HepG2 (cell line): ENCODE measurements around the gene PSRC1. TPM values are rescaled to one million over a fixed set of nuclear protein-coding genes. Genes with fewer than 3 reads are reported as not detected.

Source experiments
- ATAC-seq: fragments of 200-7000 bp; cut with Tn5 transposase; 3 replicates; pipeline ENCODE4 v1.9.1; 2020; ENCODE audit warnings: mild to moderate bottlenecking, moderate library complexity
- BruUV-seq: library from RNA; stranded (reverse); fragments of 400-500 nt; replicated peaks from 2 replicates; lab custom pipeline; 2021; lab: Mats Ljungman, UMichigan
- CTCF ChIA-PET: fragments of 300-600 bp; formaldehyde crosslinking; extraction: SDS; loops from one replicate; lab custom pipeline; 2021; ENCODE audit warnings: low total read pairs, inconsistent platforms, low intra/inter-chr PET ratio; lab: Yijun Ruan, JAX
- POLR2A ChIA-PET: fragments of 350-600 bp; sonication (Branson Sonifier 250); formaldehyde crosslinking; loops from one replicate; lab custom pipeline; 2020; ENCODE audit warnings: antibody characterized with exemption, inconsistent platforms; lab: Yijun Ruan, JAX
- DNase-seq: peaks from one replicate; pipeline ENCODE4 v3.0.0-alpha.2; 2015; ENCODE audit warnings: low spot score
- FAIRE-seq: peaks from 3 replicates; lab custom pipeline; 2011; peaks lifted over from hg19 to GRCh38; lab: Jason Lieb, UNC
- H2AFZ ChIP-seq: one replicate; pipeline ENCODE4 v1.6.1; 2011; ENCODE audit warnings: low read length, inconsistent platforms
- H3K27ac ChIP-seq: fragments of 300-600 bp; 3 replicates; pipeline ENCODE4 v1.8.0; 2011; ENCODE audit warnings: mixed run types, mild to moderate bottlenecking, mixed read lengths, low read length, inconsistent platforms; ENCODE audit not compliant: insufficient read depth; ENCODE audit errors: extremely low read length
- H3K27me3 ChIP-seq, 2 experiments: fragments of 200-600 bp in 1 of 2; 2 replicates in 1 of 2; 3 replicates in 1 of 2; pipeline versions ENCODE4 v1.6.0 to v1.8.0; 2011; ENCODE audit warnings: low read length in 2 of 2, mild to moderate bottlenecking in 2 of 2, moderate library complexity in 2 of 2, inconsistent platforms in 1 of 2; ENCODE audit not compliant: insufficient read depth in 2 of 2, control insufficient read depth in 1 of 2
- H3K36me3 ChIP-seq, 2 experiments: fragments of 200-600 bp in 1 of 2; replicated peaks in 1 of 2; 2 replicates in 1 of 2; 3 replicates in 1 of 2; pipeline versions ENCODE4 v1.5.1 to v1.8.0; 2011; ENCODE audit warnings: low read length in 2 of 2, inconsistent platforms in 1 of 2; ENCODE audit not compliant: insufficient read depth in 2 of 2, control insufficient read depth in 1 of 2
- H3K4me1 ChIP-seq: 2 replicates; pipeline ENCODE4 v1.5.1; 2012; ENCODE audit warnings: low read length, inconsistent platforms; ENCODE audit not compliant: insufficient read depth
- H3K4me2 ChIP-seq: 2 replicates; pipeline ENCODE4 v1.6.0; 2011; ENCODE audit warnings: low read depth, low read length, inconsistent platforms
- H3K4me3 ChIP-seq, 3 experiments: fragments of 200-600 bp in 1 of 3; sonication (generic), shearing (Covaris generic) in 1 of 3; replicated peaks in 1 of 3; 2 replicates each; pipeline ENCODE4 v1.5.1; 2011 to 2016; ENCODE audit warnings: low read length in 3 of 3, inconsistent platforms in 2 of 3, low read depth in 2 of 3, mild to moderate bottlenecking in 2 of 3, control low read depth in 1 of 3, mixed read lengths in 1 of 3; ENCODE audit not compliant: insufficient read depth in 1 of 3
- H3K79me2 ChIP-seq: one replicate; pipeline ENCODE4 v1.6.1; 2011; ENCODE audit warnings: low read length, inconsistent platforms; ENCODE audit not compliant: insufficient read depth
- H3K9ac ChIP-seq: 2 replicates; pipeline ENCODE4 v1.6.0; 2011; ENCODE audit warnings: mild to moderate bottlenecking, low read depth, low read length, inconsistent platforms; ENCODE audit not compliant: insufficient read depth
- H3K9me3 ChIP-seq: 2 replicates; pipeline ENCODE4 v1.5.1; 2012; ENCODE audit warnings: mild to moderate bottlenecking, low read length
- H4K20me1 ChIP-seq: 2 replicates; pipeline ENCODE4 v1.6.0; 2011; ENCODE audit warnings: inconsistent platforms, mild to moderate bottlenecking, low read length, moderate library complexity; ENCODE audit not compliant: insufficient read depth
- CSRNP1 ChIP-seq: sonication (generic); formaldehyde crosslinking; IDR thresholded peaks from 2 replicates; pipeline ENCODE4 v1.8.1; 2023; ENCODE audit warnings: mild to moderate bottlenecking, missing genetic modification reagents
- GFI1 ChIP-seq: sonication (generic); formaldehyde crosslinking; IDR thresholded peaks from 2 replicates; pipeline ENCODE4 v1.5.0; 2020; ENCODE audit warnings: missing genetic modification reagents, mild to moderate bottlenecking, borderline replicate concordance
- MTERF4 ChIP-seq: sonication (generic); formaldehyde crosslinking; IDR thresholded peaks from 2 replicates; pipeline ENCODE4 v1.8.0; 2023; ENCODE audit warnings: mild to moderate bottlenecking, missing genetic modification reagents
- NCOA1 ChIP-seq: sonication (generic); formaldehyde crosslinking; IDR thresholded peaks from 2 replicates; pipeline ENCODE4 v1.9.0; 2021; ENCODE audit warnings: missing genetic modification reagents
- RNF219 ChIP-seq: sonication (generic); formaldehyde crosslinking; IDR thresholded peaks from 2 replicates; pipeline ENCODE4 v1.5.0; 2020; ENCODE audit warnings: mild to moderate bottlenecking, missing genetic modification reagents
- STAT6 ChIP-seq: sonication (generic); formaldehyde crosslinking; IDR thresholded peaks from 2 replicates; pipeline ENCODE4 v1.4.0; 2020; ENCODE audit warnings: missing genetic modification reagents, mild to moderate bottlenecking, borderline replicate concordance
- ZMYM3 ChIP-seq: sonication (generic); formaldehyde crosslinking; IDR thresholded peaks from 2 replicates; pipeline ENCODE4 v1.5.1; 2020; ENCODE audit warnings: mild to moderate bottlenecking, missing genetic modification reagents
- ZNF607 ChIP-seq: sonication (generic); formaldehyde crosslinking; IDR thresholded peaks from 2 replicates; pipeline ENCODE4 v1.5.1; 2020; ENCODE audit warnings: missing genetic modification reagents, mild to moderate bottlenecking, borderline replicate concordance
- ZNF883 ChIP-seq: sonication (generic); formaldehyde crosslinking; IDR thresholded peaks from 2 replicates; pipeline ENCODE4 v1.5.1; 2020; ENCODE audit warnings: mild to moderate bottlenecking, missing genetic modification reagents; ENCODE audit errors: not compliant biosample characterization
- WGBS: methylation state at CpG from one replicate; pipeline ENCODE4 v1.1.6; 2017; ENCODE audit warnings: low lambda C conversion rate; 5-methylcytosine and 5-hydroxymethylcytosine counted together
- in situ Hi-C: cut with HindIII; loops from 2 replicates; pipeline ENCODE4 v1.10.0; 2017; ENCODE audit warnings: low pct_unique_long_range_greater_than_20kb; ENCODE audit not compliant: extremely low pct_ligation_motif_present
- intact Hi-C: fragments of 100-400 bp; cut with micrococcal nuclease; formaldehyde crosslinking; loops from one replicate; pipeline ENCODE4 v1.10.0; 2022; ENCODE audit not compliant: unreplicated experiment
- polyA plus RNA-seq, 8 experiments: library from polyadenylated mRNA; depleted of rRNA in 3 of 8; stranded (reverse) in 7 of 8; unstranded in 1 of 8; fragments of >200 nt; fragmentation: Illumina TruSeq in 4 of 8; extraction: Trizol in 4 of 8; gene quantifications; 2 replicates each; pipeline versions ENCODE4 v1.2.1 to v1.2.3, GENCODE V29; 2011 to 2016; ENCODE audit warnings: low read depth in 4 of 8, missing spikeins in 1 of 8, mixed read lengths in 1 of 8; ENCODE audit not compliant: insufficient read depth in 1 of 8
- total RNA-seq, 5 experiments: library from RNA; depleted of rRNA; stranded (reverse); fragments of >200 nt; fragmentation: Illumina TruSeq; extraction: Trizol; gene quantifications; 2 replicates each; pipeline ENCODE4 v1.2.3, GENCODE V29; 2016; ENCODE audit warnings: low read depth in 1 of 5

PSRC1 gene
- total and polyA plus RNA-seq, 2 of the 13 experiments (the other 11 are each of a cell fraction or from before 2014, with no cell fraction given) = 28.6 to 30.3 TPM

- Histone ChIP-seq H3K79me2 (no peaks in the 10 kb centered on the region), H3K27ac (no peak overlapping the region), H3K9ac (no peak overlapping the region), H3K36me3 (peaks cover 3 to 16% of the 10 kb centered on the region in 2 experiments; a peak in 4 of 5 replicates), H3K4me1 (no peaks in the 10 kb centered on the region), H3K27me3 (no peaks in the 10 kb centered on the region), H3K9me3 (no peaks in the 10 kb centered on the region), H2AFZ (no peak overlapping the region), H3K4me3 (no peak overlapping the region), H3K4me2 (no peak overlapping the region), H4K20me1 (no peaks in the 10 kb centered on the region)
- 50% methylated on average over 2 of the region's 12 CpGs for whole genome bisulfite sequencing
- no TSS peak for BruUV-seq
- DNase-seq = no peak
- ChIA-PET CTCF (interaction anchor here (0.8 to 3.0 kb wide), 15 partner anchors 12 to 435 kb away, joined by 3 to 76 read pairs (median 7); partner anchors contain the start of genes CYB561D1, PSRC1 and SORT1), POLR2A (interaction anchor here (1.2 to 1.8 kb wide), 2 partner anchors 13 to 135 kb away, joined by 4 to 6 read pairs; partner anchors contain the start of gene SORT1)
- intact Hi-C loops (loop anchor here (1.0 to 5.0 kb wide), 6 partner anchors 11 to 171 kb away; partner anchors contain the start of genes PSRC1 and TMEM167B), in situ Hi-C loops (loop anchor here (5.0 to 10.0 kb wide), 3 partner anchors 61 to 272 kb away; partner anchors contain the start of gene GPR61)
- peak; percentile 13 for ATAC-seq
- TF ChIP-seq STAT6 (CRISPR knock-in tag) = no peak
- 0 out of 2 replicates have a peak, but pooled peaks have one; percentile 17 for TF ChIP-seq GFI1 (CRISPR knock-in tag)
- TF ChIP-seq RNF219 (CRISPR knock-in tag) = peak; percentile 70; the same call in 1 of the 2 replicates
- 0 out of 2 replicates have a peak, but pooled peaks have one; percentile 41 for TF ChIP-seq CSRNP1 (CRISPR knock-in tag)
- peak; percentile 41; the same call in 1 of the 2 replicates for TF ChIP-seq NCOA1 (CRISPR knock-in tag)
- TF ChIP-seq ZNF883 (CRISPR knock-in tag) = peak; percentile 50
- TF ChIP-seq MTERF4 (CRISPR knock-in tag) = 0 out of 2 replicates have a peak, but pooled peaks have one; percentile 56
- TF ChIP-seq ZMYM3 (CRISPR knock-in tag) = no peak
- 0 out of 2 replicates have a peak, but pooled peaks have one; percentile 45 for TF ChIP-seq ZNF607 (CRISPR knock-in tag)
- FAIRE-seq = no peak
These were observed 19.7 kb downstream of the PSRC1 start for GRCh38 chr1:109263234-109263596.
